EH (cell line): ENCODE measurements around the gene STARD13.

Source experiments
- DNase-seq: peaks from one replicate; pipeline ENCODE4 v3.0.0-alpha.2; 2015; ENCODE audit warnings: low read depth

STARD13 gene

GRCh38 chr13:33307843-33308242, 22.3 kb upstream of the STARD13 start:
- peak; percentile 49 for DNase-seq

- no peak for DNase-seq
Observed at GRCh38 chr13:33303855-33304597, 18.5 kb upstream of the STARD13 start.

- no peak for DNase-seq
Observed at GRCh38 chr13:33299626-33300025, 14.1 kb upstream of the STARD13 start.

GRCh38 chr13:33296793-33297425, 11.4 kb upstream of the STARD13 start:
- no peak for DNase-seq

- DNase-seq: no peak
Observed at GRCh38 chr13:33292712-33293111, 7.2 kb upstream of the STARD13 start.

- no peak for DNase-seq
Observed at GRCh38 chr13:33290421-33290965, 4.9 kb upstream of the STARD13 start.

- peak; percentile 55 for DNase-seq
Observed at GRCh38 chr13:33289966-33290365, 4.4 kb upstream of the STARD13 start.

GRCh38 chr13:33287142-33287882, 1.8 kb upstream of the STARD13 start:
- no peak for DNase-seq

- no peak for DNase-seq
Observed at GRCh38 chr13:33286128-33286527, 573 bp upstream of the STARD13 start.

GRCh38 chr13:33284916-33285315, 639 bp downstream of the STARD13 start:
- peak; percentile 53 for DNase-seq

- peak; percentile 57 for DNase-seq
Observed at GRCh38 chr13:33284031-33284430, 1.5 kb downstream of the STARD13 start.

- DNase-seq: no peak
Observed at GRCh38 chr13:33283195-33283911, 2.2 kb downstream of the STARD13 start.

- peak; percentile 87 for DNase-seq
Observed at GRCh38 chr13:33281951-33282595, 3.5 kb downstream of the STARD13 start.

GRCh38 chr13:33280923-33281322, 4.6 kb downstream of the STARD13 start:
- peak; percentile 43 for DNase-seq

GRCh38 chr13:33280279-33280905, 5.2 kb downstream of the STARD13 start:
- DNase-seq: no peak

GRCh38 chr13:33279414-33280278, 5.9 kb downstream of the STARD13 start:
- peak; percentile 93 for DNase-seq

- no peak for DNase-seq
Observed at GRCh38 chr13:33278913-33279312, 6.6 kb downstream of the STARD13 start.

- DNase-seq: peak; percentile 60
Observed at GRCh38 chr13:33277946-33278345, 7.6 kb downstream of the STARD13 start.

GRCh38 chr13:33277037-33277740, 8.4 kb downstream of the STARD13 start:
- DNase-seq: no peak
